Peyer's patch (tissue), 4 donors: ENCODE results near the gene SEPTIN7. TPM values are rescaled to one million over a fixed set of nuclear protein-coding genes. Genes with fewer than 3 reads are reported as not detected.
"Not testable (repeated sequence)": the region's sequence is repeated elsewhere in the genome, so short reads cannot be mapped to it uniquely, and the experiment has no call there.

Experiments used
- DNase-seq, 3 donors: peaks; one replicate each; pipeline ENCODE4 v3.0.0-alpha.2; 2017 to 2019
- H3K27ac ChIP-seq, 4 donors: fragments of 200-600 bp; sonication (generic); one replicate each; pipeline ENCODE4 v1.5.1; 2016 to 2019
- H3K27me3 ChIP-seq, 2 donors: fragments of 200-600 bp; sonication (generic); one replicate each; pipeline ENCODE4 v1.5.1; 2019
- H3K36me3 ChIP-seq, 3 donors: fragments of 200-600 bp; sonication (generic); one replicate each; pipeline ENCODE4 v1.5.1; 2016 to 2019
- H3K4me1 ChIP-seq, 4 donors: fragments of 200-600 bp; sonication (generic); one replicate each; pipeline ENCODE4 v1.5.1; 2016 to 2019
- H3K4me3 ChIP-seq, 4 donors: fragments of 200-600 bp; sonication (generic); 1 replicate in 3 of 4; 2 replicates in 1 of 4; pipeline ENCODE4 v1.5.1; 2016 to 2019; ENCODE audit warnings: mild to moderate bottlenecking in 1 of 4
- H3K9me3 ChIP-seq, 4 donors: fragments of 200-600 bp; sonication (generic); one replicate each; pipeline ENCODE4 v1.5.1; 2016 to 2019; ENCODE audit warnings: mild to moderate bottlenecking in 1 of 4
- CTCF ChIP-seq, 6 experiments: fragments of 450-650 bp in 4 of 6; fragments of 200-600 bp in 2 of 6; sonication (generic) in 1 of 6; IDR thresholded peaks; one replicate each; pipeline ENCODE4 v1.5.1; 2017 to 2019; ENCODE audit warnings: antibody characterized with exemption in 6 of 6, mild to moderate bottlenecking in 3 of 6, moderate library complexity in 1 of 6
- POLR2A ChIP-seq, 2 donors: fragments of 450-650 bp; IDR thresholded peaks; one replicate each; pipeline ENCODE4 v1.5.1; 2017; ENCODE audit warnings: antibody characterized with exemption in 2 of 2, mild to moderate bottlenecking in 2 of 2, moderate library complexity in 2 of 2
- total RNA-seq, 4 donors: library from RNA; depleted of rRNA; stranded (reverse); fragments of >200 nt; gene quantifications; one replicate each; pipeline ENCODE4 v1.1.0, GENCODE V29; 2016

The SEPTIN7 gene
- total RNA-seq = 100 to 1,000 TPM in 1 of 4 donors, 10 to 100 TPM in 3; 47.0 to 163 (median 70.7) TPM

GRCh38 chr7:35800718-35801391 is at the start of gene SEPTIN7:
TSS of gene SEPTIN7 (plus strand) at chr7:35801057. CDS start at chr7:35801210, 153 bp downstream.
- peaks cover 0 to 34% (median 5%) of the 10 kb centered on the region in 4 donors for H3K4me1 ChIP-seq
- peak within 1 kb of the TSS; percentile 67 to 93 (median 82) for H3K4me3 ChIP-seq
- peak within 1 kb of the TSS; percentile 94 to 99 (median 98) for H3K27ac ChIP-seq

DNA sequence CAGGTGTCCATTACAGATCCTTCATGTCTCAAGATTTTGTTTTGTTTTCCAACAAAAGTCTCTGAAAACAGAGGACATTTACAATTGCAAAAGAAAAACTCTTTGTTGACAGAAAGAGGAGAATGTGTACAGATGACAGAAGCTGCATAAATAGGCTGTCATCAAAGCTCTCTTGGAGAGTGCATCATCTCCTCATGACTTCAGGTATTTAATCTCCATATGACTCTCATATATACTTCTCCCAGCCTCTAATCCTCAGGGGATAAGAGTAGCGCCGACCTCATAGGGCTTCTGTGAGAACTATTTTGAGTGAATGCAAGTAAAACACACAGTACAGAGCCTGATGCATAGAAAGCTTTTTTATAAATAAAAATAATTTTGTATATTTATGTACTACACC is 48.1 kb upstream of the SEPTIN7 start:
- H3K9me3 ChIP-seq = no peaks in the 10 kb centered on the region
- H3K27me3 ChIP-seq = no peaks in the 10 kb centered on the region
- no peaks in the 10 kb centered on the region for H3K36me3 ChIP-seq
- no peak for DNase-seq
- no peaks in the 10 kb centered on the region for H3K4me1 ChIP-seq
- no peak overlapping the region for H3K4me3 ChIP-seq
- TF ChIP-seq POLR2A (IDR thresholded peaks at IDR 0.05) (no peak), CTCF (IDR thresholded peaks at IDR 0.05) (no peak)
- H3K27ac ChIP-seq = no peak overlapping the region

More at GRCh38 chr7:35800718-35801391, at the start of gene SEPTIN7:
- Histone ChIP-seq H3K36me3 (no peaks in the 10 kb centered on the region), H3K9me3 (no peaks in the 10 kb centered on the region), H3K27me3 (no peaks in the 10 kb centered on the region)
- DNase-seq = peak; percentile 96 to 99 (median 98)
- TF ChIP-seq CTCF (IDR thresholded peaks at IDR 0.05) = peak in 1 of 6 experiments; percentile 12
- peak; percentile 59 to 71 for TF ChIP-seq POLR2A (IDR thresholded peaks at IDR 0.05)

GRCh38 chr7:35753761-35754603 is 46.9 kb upstream of the SEPTIN7 start:
- no peak for DNase-seq
- Histone ChIP-seq H3K36me3 (no peaks in the 10 kb centered on the region), H3K4me3 (no peak overlapping the region), H3K4me1 (no peaks in the 10 kb centered on the region), H3K9me3 (no peaks in the 10 kb centered on the region), H3K27me3 (no peaks in the 10 kb centered on the region), H3K27ac (peak overlapping the region in 2 of 4 donors; percentile 40 to 50)
- TF ChIP-seq CTCF (IDR thresholded peaks at IDR 0.05) (no peak), POLR2A (IDR thresholded peaks at IDR 0.05) (no peak)

DNA sequence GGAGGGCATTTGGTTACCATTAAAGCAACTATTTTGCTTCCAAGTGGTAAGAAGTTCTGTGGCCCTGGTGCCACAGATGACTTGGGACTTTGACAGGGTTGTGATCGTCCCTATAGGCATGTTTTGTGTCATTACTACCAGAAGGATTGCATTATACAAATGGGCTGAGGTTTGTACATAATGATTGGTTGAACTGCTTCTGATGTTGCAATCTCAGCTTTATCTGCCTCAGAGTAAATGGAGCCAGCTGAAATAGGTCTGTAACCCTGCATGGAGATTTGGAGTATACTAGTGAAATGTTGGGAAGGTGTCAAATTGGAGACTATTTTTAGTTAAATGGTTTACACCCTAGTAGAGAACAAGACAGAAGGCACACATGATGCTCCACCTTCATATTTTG is 46.1 kb upstream of the SEPTIN7 start:
- H3K4me1 ChIP-seq = no peaks in the 10 kb centered on the region
- no peak for DNase-seq
- H3K27me3 ChIP-seq = no peaks in the 10 kb centered on the region
- peak overlapping the region in 2 of 4 donors; percentile 40 to 50 for H3K27ac ChIP-seq
- no peaks in the 10 kb centered on the region for H3K9me3 ChIP-seq
- TF ChIP-seq CTCF (IDR thresholded peaks at IDR 0.05) = no peak
- no peak for TF ChIP-seq POLR2A (IDR thresholded peaks at IDR 0.05)
- H3K36me3 ChIP-seq = no peaks in the 10 kb centered on the region
- no peak overlapping the region for H3K4me3 ChIP-seq

DNA sequence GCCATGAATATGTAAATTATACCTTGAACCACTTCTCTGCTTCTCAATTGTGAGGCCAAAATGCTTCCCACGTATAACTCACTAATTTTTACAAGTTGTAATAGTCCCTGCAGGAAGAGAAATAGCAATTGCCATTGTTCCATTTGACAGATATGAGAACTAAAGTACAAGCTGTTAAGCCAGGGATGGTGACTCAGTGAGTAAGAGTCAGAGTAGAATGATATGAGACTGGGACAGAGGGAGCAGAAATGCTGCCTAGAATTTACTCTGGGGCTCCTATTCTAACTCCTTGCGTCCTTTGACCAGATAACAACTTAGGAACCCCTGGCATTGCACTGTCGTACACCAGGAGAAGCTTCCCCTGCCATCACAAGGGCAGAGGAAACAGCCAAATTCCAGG is 45.1 kb upstream of the SEPTIN7 start:
- no peak overlapping the region for H3K27ac ChIP-seq
- no peaks in the 10 kb centered on the region for H3K27me3 ChIP-seq
- H3K36me3 ChIP-seq = no peaks in the 10 kb centered on the region
- H3K9me3 ChIP-seq = no peaks in the 10 kb centered on the region
- no peak for TF ChIP-seq CTCF (IDR thresholded peaks at IDR 0.05)
- TF ChIP-seq POLR2A (IDR thresholded peaks at IDR 0.05) = no peak
- no peak overlapping the region for H3K4me3 ChIP-seq
- DNase-seq = no peak
- H3K4me1 ChIP-seq = no peaks in the 10 kb centered on the region

GRCh38 chr7:35756453-35756852 is 44.4 kb upstream of the SEPTIN7 start:
- not testable (repeated sequence) for H3K36me3 ChIP-seq, H3K4me1 ChIP-seq, DNase-seq, H3K4me3 ChIP-seq, H3K9me3 ChIP-seq, H3K27me3 ChIP-seq, H3K27ac ChIP-seq
